Hematopoietic multipotent progenitor cell treated with erythropoietin and hydrocortisone succinate and interleukin-3 and kit ligand, for 6 days (in vitro differentiated cells): ENCODE data around the gene ANKFY1.
"Not testable (repeated sequence)": the region's sequence is repeated elsewhere in the genome, so short reads cannot be mapped to it uniquely, and the experiment has no call there.

Source experiments
- DNase-seq: peaks from one replicate; pipeline ENCODE4 v3.0.0-alpha.2; 2015

The ANKFY1 gene

GRCh38 chr17:4258867-4259266, 4.9 kb downstream of the ANKFY1 start:
- no peak for DNase-seq

GRCh38 chr17:4256952-4257351, 6.8 kb downstream of the ANKFY1 start:
- no peak for DNase-seq

- DNase-seq, result not testable (repeated sequence)
These were observed 8.5 kb downstream of the ANKFY1 start for GRCh38 chr17:4255271-4255670.

GRCh38 chr17:4250887-4251286, 12.9 kb downstream of the ANKFY1 start:
- no peak for DNase-seq

- peak; percentile 97 for DNase-seq
These were observed 14.2 kb downstream of the ANKFY1 start for GRCh38 chr17:4249452-4250029.

- DNase-seq, result no peak
These were observed 15.1 kb downstream of the ANKFY1 start for GRCh38 chr17:4248504-4249277.

- DNase-seq, result no peak
These were observed 15.8 kb downstream of the ANKFY1 start for GRCh38 chr17:4247971-4248388.

GRCh38 chr17:4247361-4247970, 16.3 kb downstream of the ANKFY1 start:
- DNase-seq, result no peak

- DNase-seq, result no peak
These were observed 17.1 kb downstream of the ANKFY1 start for GRCh38 chr17:4246674-4247073.

- DNase-seq, result no peak
These were observed 22.2 kb downstream of the ANKFY1 start for GRCh38 chr17:4241535-4241934.

GRCh38 chr17:4236456-4236855, 27.3 kb downstream of the ANKFY1 start:
- DNase-seq, result no peak

GRCh38 chr17:4235372-4236279, 28.2 kb downstream of the ANKFY1 start:
- DNase-seq, result no peak

- no peak for DNase-seq
These were observed 29.4 kb downstream of the ANKFY1 start for GRCh38 chr17:4234401-4234800.

- DNase-seq, result no peak
These were observed 30.0 kb downstream of the ANKFY1 start for GRCh38 chr17:4233668-4234258.

- DNase-seq, result no peak
These were observed 31.5 kb downstream of the ANKFY1 start for GRCh38 chr17:4232168-4232813.

GRCh38 chr17:4229627-4230541, 33.9 kb downstream of the ANKFY1 start:
- no peak for DNase-seq

GRCh38 chr17:4221899-4222659, 41.7 kb downstream of the ANKFY1 start:
- no peak for DNase-seq

GRCh38 chr17:4221163-4221562, 42.6 kb downstream of the ANKFY1 start:
- no peak for DNase-seq

- DNase-seq, result no peak
These were observed 43.1 kb downstream of the ANKFY1 start for GRCh38 chr17:4220655-4221054.

GRCh38 chr17:4219241-4219640, 44.5 kb downstream of the ANKFY1 start:
- no peak for DNase-seq
